WERI-Rb-1 (cell line): ENCODE data around the gene FHIT.
"Not testable (repeated sequence)": the region's sequence is repeated elsewhere in the genome, so short reads cannot be mapped to it uniquely, and the experiment has no call there.

Source experiments
- DNase-seq: peaks from one replicate; pipeline ENCODE4 v3.0.0-alpha.2; 2020
- H3K27ac ChIP-seq: fragments of 250-450 bp; sonication (Bioruptor Pico); 2 replicates; pipeline ENCODE4 v1.5.1; 2020; ENCODE audit warnings: mild to moderate bottlenecking, moderate library complexity
- H3K27me3 ChIP-seq: fragments of 250-450 bp; sonication (Bioruptor Pico); 2 replicates; pipeline ENCODE4 v1.5.1; 2021; ENCODE audit warnings: mild to moderate bottlenecking, low read depth, moderate library complexity; ENCODE audit not compliant: insufficient read depth, severe bottlenecking
- H3K36me3 ChIP-seq: fragments of 250-450 bp; sonication (Bioruptor Pico); 2 replicates; pipeline ENCODE4 v1.5.1; 2020; ENCODE audit warnings: mild to moderate bottlenecking, moderate library complexity
- H3K4me3 ChIP-seq: 2 replicates; pipeline ENCODE4 v1.5.1; 2011; ENCODE audit warnings: low read depth, mild to moderate bottlenecking, control low read depth, low read length
- H3K9me3 ChIP-seq: fragments of 250-450 bp; sonication (Bioruptor Pico); 2 replicates; pipeline ENCODE4 v1.5.1; 2021; ENCODE audit warnings: mild to moderate bottlenecking, moderate library complexity; ENCODE audit not compliant: severe bottlenecking
- TF ChIP-seq, protein P1 (sequence below): IDR thresholded peaks from 2 replicates; pipeline ENCODE4 v1.5.1; 2011; ENCODE audit warnings: low read depth, mild to moderate bottlenecking, control low read depth, inconsistent platforms, low read length

FHIT gene

DNA sequence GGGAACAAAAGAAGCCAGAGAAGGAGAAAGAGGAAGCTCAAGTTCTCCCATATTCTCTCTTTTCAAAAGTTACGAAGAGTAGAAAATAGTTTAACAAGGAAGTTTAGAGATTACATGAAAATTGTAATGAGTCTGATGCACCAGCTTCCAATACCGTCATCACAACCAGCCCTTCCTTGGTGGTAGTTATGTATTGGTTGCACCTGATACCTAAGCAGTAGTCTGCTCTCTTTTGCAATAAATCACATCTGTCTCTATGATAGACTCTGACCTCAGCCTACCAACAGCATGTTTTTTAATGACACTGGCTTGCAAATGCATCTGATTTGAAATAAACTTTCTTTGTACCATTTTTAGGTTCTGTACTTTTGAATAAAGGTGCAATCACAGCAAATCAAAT lies 575.8 kb downstream of the FHIT start:
- Histone ChIP-seq H3K27me3 (no peaks in the 10 kb centered on the region), H3K27ac (no peak overlapping the region), H3K9me3 (no peaks in the 10 kb centered on the region), H3K4me3 (no peak overlapping the region), H3K36me3 (no peaks in the 10 kb centered on the region)
- TF ChIP-seq, protein P1, sequence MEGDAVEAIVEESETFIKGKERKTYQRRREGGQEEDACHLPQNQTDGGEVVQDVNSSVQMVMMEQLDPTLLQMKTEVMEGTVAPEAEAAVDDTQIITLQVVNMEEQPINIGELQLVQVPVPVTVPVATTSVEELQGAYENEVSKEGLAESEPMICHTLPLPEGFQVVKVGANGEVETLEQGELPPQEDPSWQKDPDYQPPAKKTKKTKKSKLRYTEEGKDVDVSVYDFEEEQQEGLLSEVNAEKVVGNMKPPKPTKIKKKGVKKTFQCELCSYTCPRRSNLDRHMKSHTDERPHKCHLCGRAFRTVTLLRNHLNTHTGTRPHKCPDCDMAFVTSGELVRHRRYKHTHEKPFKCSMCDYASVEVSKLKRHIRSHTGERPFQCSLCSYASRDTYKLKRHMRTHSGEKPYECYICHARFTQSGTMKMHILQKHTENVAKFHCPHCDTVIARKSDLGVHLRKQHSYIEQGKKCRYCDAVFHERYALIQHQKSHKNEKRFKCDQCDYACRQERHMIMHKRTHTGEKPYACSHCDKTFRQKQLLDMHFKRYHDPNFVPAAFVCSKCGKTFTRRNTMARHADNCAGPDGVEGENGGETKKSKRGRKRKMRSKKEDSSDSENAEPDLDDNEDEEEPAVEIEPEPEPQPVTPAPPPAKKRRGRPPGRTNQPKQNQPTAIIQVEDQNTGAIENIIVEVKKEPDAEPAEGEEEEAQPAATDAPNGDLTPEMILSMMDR: no peak
- DNase-seq: no peak

DNA sequence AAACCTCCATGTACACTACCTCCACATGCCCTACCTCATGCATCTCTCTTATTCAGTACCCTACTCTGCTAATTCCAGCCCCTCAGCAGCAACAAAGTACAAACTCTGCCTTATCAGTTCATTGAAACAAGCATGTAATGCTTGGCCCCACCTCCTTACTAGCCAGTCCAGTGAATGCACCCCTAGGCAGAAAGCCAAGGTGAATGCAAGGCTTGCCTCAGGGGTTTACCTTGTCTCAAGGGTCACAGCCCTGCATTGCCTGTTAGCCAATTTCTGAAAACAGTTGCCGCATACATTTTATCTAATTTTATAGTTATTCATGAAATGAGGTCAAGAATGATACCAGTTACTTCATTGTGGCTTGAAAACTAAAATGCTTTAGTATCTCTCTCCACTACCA lies 576.4 kb downstream of the FHIT start:
- Histone ChIP-seq H3K27ac (no peak overlapping the region), H3K4me3 (no peak overlapping the region), H3K36me3 (no peaks in the 10 kb centered on the region), H3K27me3 (no peaks in the 10 kb centered on the region), H3K9me3 (no peaks in the 10 kb centered on the region)
- no peak for DNase-seq
- TF ChIP-seq, protein P1: no peak

DNA sequence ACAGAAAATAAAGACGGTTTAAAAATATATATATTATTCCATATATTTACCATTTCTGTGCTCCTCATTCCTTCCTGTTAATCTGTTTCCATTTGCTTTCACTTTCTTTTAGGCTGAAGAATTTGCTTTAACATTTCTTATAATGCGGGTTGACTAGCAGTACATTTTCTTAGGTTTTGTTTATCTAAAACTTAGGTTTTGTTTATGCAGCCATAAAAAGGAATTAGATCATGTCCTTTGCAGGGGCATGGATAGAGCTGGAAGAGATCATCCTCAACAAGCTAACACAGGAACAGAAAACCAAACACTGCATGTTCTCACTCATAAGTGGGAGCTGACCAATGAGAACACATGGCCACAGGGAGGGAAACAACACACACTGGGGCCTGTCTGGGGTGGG lies 578.1 kb downstream of the FHIT start:
- no peak overlapping the region for H3K4me3 ChIP-seq

DNA sequence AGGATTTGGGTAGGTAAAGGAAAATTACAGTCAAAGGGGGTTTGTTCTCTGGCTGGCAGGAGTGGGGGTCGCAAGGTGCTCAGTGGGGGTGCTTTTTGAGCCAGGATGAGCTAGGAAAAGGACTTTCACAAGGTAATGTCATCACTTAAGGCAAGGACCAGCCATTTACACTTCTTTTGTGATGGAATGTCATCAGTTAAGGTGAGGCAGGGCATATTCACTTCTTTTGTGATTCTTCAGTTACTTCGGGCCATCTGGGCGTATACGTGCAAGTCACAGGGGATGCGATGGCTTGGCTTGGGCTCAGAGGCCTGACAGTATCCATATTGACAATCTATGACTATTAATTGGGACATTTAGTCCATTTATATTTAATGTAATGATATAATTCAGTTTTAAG lies 578.9 kb downstream of the FHIT start:
- H3K36me3 ChIP-seq, H3K27ac ChIP-seq, H3K9me3 ChIP-seq, H3K4me3 ChIP-seq, DNase-seq, H3K27me3 ChIP-seq: not testable (repeated sequence)

More for the DNA sequence above, 578.1 kb downstream of the FHIT start:
- H3K36me3 ChIP-seq: no peaks in the 10 kb centered on the region
- H3K27ac ChIP-seq: no peak overlapping the region
- H3K27me3 ChIP-seq: no peaks in the 10 kb centered on the region
- H3K9me3 ChIP-seq: no peaks in the 10 kb centered on the region
- TF ChIP-seq, protein P1: no peak
- DNase-seq: no peak

- TF ChIP-seq, protein P1: no peak
- no peaks in the 10 kb centered on the region for H3K36me3 ChIP-seq
- H3K9me3 ChIP-seq: no peaks in the 10 kb centered on the region
- no peak for DNase-seq
- H3K27ac ChIP-seq: no peak overlapping the region
- H3K27me3 ChIP-seq: no peaks in the 10 kb centered on the region
- no peak overlapping the region for H3K4me3 ChIP-seq
Observed at GRCh38 chr3:60669636-60670035, 581.6 kb downstream of the FHIT start.

DNA sequence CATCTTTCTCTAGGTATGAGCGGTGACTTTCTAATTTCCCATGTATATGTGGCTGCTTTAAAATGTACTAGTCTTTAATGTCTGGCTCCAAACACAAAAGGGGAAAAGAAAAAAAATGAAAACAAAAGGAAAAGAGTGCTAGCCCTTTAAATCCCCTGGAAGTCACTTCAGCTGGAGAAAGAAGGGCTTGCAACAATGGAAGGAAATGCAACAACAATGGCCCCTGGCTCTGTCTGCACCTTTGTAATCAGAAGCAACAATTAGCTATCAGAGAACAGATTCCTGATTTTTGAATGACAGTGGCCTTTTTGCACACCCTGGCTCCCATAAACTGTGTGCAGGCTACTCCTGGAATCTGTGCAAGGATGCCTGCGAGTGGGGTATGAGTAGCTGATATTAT lies 591.2 kb downstream of the FHIT start:
- H3K9me3 ChIP-seq: no peaks in the 10 kb centered on the region
- TF ChIP-seq, protein P1: no peak
- no peaks in the 10 kb centered on the region for H3K27me3 ChIP-seq
- H3K27ac ChIP-seq: no peak overlapping the region
- H3K36me3 ChIP-seq: no peaks in the 10 kb centered on the region
- DNase-seq: no peak
- no peak overlapping the region for H3K4me3 ChIP-seq
